Activated naive CD8-positive, alpha-beta T cell treated with anti-CD3 and anti-CD28 coated beads, Interleukin-2, amount 50 U/mL, for 24 hours (primary cell): Measurements from ENCODE around the gene P2RX6.
"Not testable (repeated sequence)": the region's sequence is repeated elsewhere in the genome, so short reads cannot be mapped to it uniquely, and the experiment has no call there.

Source experiments
- ATAC-seq: fragments of 150-1000 bp; cut with Tn5 transposase; one replicate; pipeline ENCODE4 v1.10.0; 2021
- DNase-seq: peaks from one replicate; pipeline ENCODE4 v3.0.0; 2021
- H3K27ac Mint-ChIP-seq: one replicate; pipeline ENCODE4 v1.8.0; 2021; ENCODE audit warnings: mild to moderate bottlenecking, mixed read lengths
- H3K27me3 Mint-ChIP-seq: one replicate; pipeline ENCODE4 v1.8.0; 2021; ENCODE audit warnings: mixed read lengths
- H3K36me3 Mint-ChIP-seq: one replicate; pipeline ENCODE4 v1.8.0; 2021; ENCODE audit warnings: low read depth, mixed read lengths
- H3K4me1 Mint-ChIP-seq: one replicate; pipeline ENCODE4 v1.8.0; 2021; ENCODE audit warnings: mixed read lengths
- H3K4me3 Mint-ChIP-seq: one replicate; pipeline ENCODE4 v1.8.0; 2021; ENCODE audit warnings: mild to moderate bottlenecking, moderate library complexity, mixed read lengths
- H3K9me3 Mint-ChIP-seq: one replicate; pipeline ENCODE4 v1.8.0; 2021; ENCODE audit warnings: mixed read lengths

P2RX6 gene

DNA sequence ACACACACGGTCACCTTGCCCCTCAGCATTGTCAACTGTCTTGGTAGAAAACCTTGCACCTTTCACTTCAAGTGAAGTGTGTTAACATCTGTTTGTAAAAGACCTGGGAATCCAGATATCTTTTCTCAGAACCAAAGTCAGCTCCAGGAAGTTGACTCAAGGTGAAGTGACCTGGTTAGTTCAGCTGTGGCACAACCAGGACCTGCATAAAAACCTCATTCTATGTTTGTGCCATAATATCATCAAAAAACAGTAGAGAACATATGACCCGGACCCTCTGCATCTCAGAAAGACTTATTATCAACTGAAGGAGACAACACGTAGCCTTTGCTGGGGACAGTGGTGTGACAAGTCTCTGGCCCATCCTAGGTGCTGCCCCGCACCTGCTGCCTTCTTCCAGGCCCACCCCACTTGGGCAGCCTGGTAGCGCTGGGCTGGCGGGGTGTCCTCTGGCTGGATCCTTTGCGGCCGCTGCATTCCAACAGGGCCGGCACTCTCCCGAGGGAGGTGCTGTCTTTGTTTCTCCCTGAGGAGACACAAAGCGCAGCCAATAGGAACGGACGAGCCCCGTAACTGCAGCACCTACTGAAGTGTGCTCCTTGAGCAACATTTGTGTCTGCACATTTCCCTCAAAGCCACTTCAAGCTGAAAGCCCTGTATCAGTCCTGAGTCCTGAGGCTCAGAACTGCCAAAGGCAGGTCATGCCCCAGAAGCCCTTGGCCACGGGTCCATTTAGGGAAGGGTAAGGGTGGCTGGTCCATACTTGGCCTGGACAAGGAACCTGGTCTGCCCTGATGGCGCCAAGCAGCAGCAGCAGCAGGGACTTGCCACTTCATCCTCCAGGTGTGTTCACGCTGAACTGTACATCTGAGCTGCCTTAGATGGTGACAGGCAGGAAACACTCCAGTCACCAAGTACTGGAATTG is 56.0 kb downstream of the P2RX6 start:
- Mint-ChIP-seq H3K27me3 (no peaks in the 10 kb centered on the region), H3K27ac (no peak overlapping the region), H3K36me3 (no peaks in the 10 kb centered on the region), H3K4me1 (peaks cover 5% of the 10 kb centered on the region), H3K9me3 (no peaks in the 10 kb centered on the region), H3K4me3 (no peak overlapping the region)
- no peak for DNase-seq
- no peak for ATAC-seq

DNA sequence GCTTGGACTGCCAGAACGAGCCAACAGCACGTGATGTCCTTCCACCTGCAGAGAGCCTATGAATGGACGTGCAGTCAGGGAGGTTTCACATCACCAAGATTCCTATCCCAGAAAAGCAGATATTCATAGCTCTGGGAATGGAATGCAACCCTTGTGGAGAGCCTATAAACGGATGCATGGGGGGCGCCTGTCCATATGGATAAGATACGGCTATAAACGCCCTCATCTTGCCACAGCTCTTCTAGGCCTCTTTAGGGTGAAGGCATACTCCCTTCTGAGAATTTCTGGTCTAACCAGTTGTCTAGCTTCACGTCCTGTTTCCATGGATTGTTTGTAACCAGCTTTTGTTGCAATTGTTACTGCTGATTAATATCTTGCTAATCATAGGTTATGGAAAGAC is 56.8 kb downstream of the P2RX6 start:
- not testable (repeated sequence) for DNase-seq, H3K4me1 Mint-ChIP-seq, H3K27ac Mint-ChIP-seq, H3K9me3 Mint-ChIP-seq, H3K36me3 Mint-ChIP-seq, H3K27me3 Mint-ChIP-seq, H3K4me3 Mint-ChIP-seq, ATAC-seq

DNA sequence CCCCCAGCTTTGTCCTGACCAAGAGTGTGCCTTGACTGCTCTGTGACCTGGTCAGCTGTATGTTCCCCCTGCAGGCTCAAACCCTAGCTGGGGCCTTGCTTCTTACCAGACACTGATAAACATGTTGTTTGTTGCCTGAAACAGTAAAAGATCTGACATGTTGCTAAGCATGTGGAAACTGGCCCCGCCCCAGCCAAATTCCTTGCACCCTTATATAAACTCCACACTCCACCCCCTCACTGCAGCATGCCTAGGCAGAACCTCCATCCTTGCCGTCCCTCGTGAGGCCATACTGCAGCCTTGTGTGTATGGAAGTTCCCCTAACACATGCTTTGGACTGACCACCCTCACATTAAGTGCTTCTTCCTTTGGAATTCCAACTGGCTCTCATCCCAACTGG is 58.1 kb downstream of the P2RX6 start:
- Mint-ChIP-seq H3K36me3 (no peaks in the 10 kb centered on the region), H3K27me3 (no peaks in the 10 kb centered on the region), H3K4me1 (peaks cover 4% of the 10 kb centered on the region), H3K4me3 (no peak overlapping the region), H3K9me3 (no peaks in the 10 kb centered on the region), H3K27ac (no peak overlapping the region)
- DNase-seq (no peak), ATAC-seq (no peak)

DNA sequence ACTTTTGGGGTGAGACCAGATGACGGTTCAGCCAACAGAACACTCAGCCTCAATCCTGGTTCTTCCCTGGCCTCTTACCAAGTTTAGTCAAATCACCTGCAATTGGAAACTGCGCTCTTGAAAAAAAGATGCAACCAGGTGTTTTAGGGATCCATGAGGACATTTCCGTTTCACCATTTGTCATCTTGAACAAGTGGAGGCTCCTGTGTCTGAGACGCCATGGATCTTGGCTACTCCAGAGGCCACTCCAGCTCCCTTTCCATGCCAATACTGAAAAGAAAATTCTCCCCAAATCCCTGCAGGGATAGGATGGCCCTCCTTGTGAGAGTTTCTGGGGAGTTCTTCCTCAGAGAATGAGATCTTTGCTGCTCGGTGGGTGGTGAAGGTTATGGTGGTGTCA is 58.5 kb downstream of the P2RX6 start:
- Mint-ChIP-seq H3K27ac (no peak overlapping the region), H3K36me3 (no peaks in the 10 kb centered on the region), H3K27me3 (no peaks in the 10 kb centered on the region), H3K9me3 (no peaks in the 10 kb centered on the region), H3K4me1 (no peaks in the 10 kb centered on the region), H3K4me3 (no peak overlapping the region)
- no peak for ATAC-seq
- DNase-seq, result no peak

DNA sequence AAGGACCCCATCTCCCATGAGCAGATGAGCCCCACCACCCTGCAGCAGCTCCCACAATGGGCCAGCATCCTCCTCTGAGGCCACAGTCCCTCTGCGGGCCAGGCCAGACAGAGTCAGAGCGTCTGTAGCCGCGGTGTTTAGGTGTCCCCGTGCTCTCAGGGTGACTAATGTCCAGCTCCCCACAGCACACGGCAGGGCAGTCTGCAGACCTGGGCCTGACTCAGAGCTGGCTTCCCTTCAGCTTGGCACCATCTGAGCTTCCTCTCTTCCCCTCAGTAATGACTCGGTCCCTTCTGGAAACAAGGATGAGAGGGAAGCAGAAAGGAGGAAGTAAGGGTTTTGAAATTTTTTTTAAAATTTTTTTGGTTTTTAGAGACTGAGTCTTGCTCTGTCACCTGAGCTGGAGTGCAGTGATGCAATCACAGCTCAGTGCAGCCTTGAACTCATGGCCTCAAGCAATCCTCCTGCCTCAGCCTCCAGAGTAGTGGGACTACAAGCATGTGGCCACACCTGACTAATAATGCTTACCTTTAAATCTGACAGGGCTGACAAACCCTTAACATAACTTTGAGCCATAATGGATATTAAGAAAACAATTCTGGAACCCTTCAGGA is 59.2 kb downstream of the P2RX6 start:
- Mint-ChIP-seq H3K4me3 (no peak overlapping the region), H3K27ac (no peak overlapping the region), H3K4me1 (no peaks in the 10 kb centered on the region), H3K27me3 (no peaks in the 10 kb centered on the region), H3K36me3 (no peaks in the 10 kb centered on the region), H3K9me3 (no peaks in the 10 kb centered on the region)
- DNase-seq (no peak), ATAC-seq (no peak)

DNA sequence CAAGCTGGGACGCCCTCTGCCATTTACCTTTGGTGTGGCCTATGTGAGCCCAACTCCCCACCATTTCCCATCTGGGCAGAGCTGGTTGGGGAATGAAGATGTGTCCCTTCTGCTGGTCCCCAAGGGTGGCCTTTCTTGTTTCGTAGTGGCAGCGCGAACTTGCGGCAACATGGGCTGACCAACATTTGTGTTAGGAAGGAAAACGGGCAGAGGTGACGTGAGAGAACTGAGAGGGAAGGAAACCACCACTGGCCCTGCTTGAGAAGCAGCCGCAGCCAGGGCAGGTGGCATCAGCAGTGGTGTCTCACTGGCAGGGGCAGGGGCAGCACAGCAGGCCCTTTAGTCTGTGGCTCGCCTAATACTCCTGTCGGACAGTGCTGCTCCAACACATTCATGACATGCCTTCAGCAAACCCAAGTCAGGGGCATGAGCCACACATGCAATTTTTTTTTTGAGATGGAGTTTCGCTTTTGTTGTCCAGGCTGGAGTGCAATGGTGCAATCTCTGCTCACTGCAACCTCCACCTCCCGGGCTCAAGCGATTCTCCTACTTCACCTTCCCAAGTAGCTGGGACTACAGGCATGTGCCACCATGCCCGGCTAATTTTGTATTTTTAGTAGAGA is 60.7 kb downstream of the P2RX6 start:
- Mint-ChIP-seq H3K27ac (no peak overlapping the region), H3K36me3 (no peaks in the 10 kb centered on the region), H3K4me1 (no peaks in the 10 kb centered on the region), H3K27me3 (no peaks in the 10 kb centered on the region), H3K9me3 (no peaks in the 10 kb centered on the region), H3K4me3 (no peak overlapping the region)
- no peak for DNase-seq
- no peak for ATAC-seq

DNA sequence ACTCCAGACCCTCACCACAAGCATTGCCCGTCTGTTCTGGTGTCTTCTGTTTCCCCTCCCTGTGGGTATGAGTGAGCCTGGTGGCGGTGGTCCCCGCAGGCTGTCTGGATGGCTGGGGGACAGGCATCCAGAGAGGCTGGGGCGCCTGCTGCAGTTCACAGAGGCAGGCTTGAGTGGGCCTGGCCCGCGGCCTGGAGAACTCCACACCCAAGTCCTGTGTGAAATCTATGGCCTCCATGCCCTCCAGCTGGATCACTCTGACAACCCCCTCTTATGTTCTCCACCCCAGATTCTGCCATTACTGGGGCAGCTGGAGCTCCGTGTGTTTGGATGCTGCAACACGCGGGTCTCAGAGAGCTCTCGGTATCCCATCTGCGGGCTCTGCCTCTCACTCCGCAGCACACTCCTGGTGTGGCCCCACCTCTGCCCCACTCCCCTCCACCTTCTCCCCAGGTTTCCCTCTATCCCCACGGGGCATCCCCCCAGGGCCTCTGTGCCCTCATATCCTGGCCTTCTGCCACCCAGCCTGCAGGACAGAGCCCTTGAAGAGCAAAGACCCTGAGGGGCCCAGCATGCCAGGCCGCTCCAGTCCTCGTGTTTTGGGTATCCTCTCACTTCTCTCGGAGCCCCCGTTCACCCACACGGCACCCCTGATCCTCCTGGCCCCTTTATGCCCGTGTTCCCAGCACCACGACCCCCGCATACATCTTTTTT is 62.1 kb downstream of the P2RX6 start:
- ATAC-seq, result no peak
- DNase-seq, result no peak
- Mint-ChIP-seq H3K9me3 (no peaks in the 10 kb centered on the region), H3K27ac (no peak overlapping the region), H3K36me3 (no peaks in the 10 kb centered on the region), H3K27me3 (peaks cover 1% of the 10 kb centered on the region), H3K4me1 (no peaks in the 10 kb centered on the region), H3K4me3 (no peak overlapping the region)
